HG03095 (cell line): ENCODE data around the gene HS3ST5.
"Not testable (repeated sequence)": the region's sequence is repeated elsewhere in the genome, so short reads cannot be mapped to it uniquely, and the experiment has no call there.

Experiments
- ATAC-seq: cut with Tn5 transposase; IDR thresholded peaks from one replicate; pipeline ENCODE4 v1.9.1; 2021; ENCODE audit warnings: moderate library complexity; ENCODE audit not compliant: unreplicated experiment

The HS3ST5 gene

GRCh38 chr6:114280239-114280982, 62.4 kb downstream of the HS3ST5 start:
- no peak for ATAC-seq

GRCh38 chr6:114277220-114277619, 65.6 kb downstream of the HS3ST5 start:
- ATAC-seq = no peak

GRCh38 chr6:114276783-114277182, 66.0 kb downstream of the HS3ST5 start:
- no peak for ATAC-seq

- ATAC-seq = no peak
These were observed 68.0 kb downstream of the HS3ST5 start for GRCh38 chr6:114274836-114275235.

- no peak for ATAC-seq
These were observed 70.2 kb downstream of the HS3ST5 start for GRCh38 chr6:114272582-114272981.

- no peak for ATAC-seq
These were observed 71.4 kb downstream of the HS3ST5 start for GRCh38 chr6:114271405-114271804.

- no peak for ATAC-seq
These were observed 74.9 kb downstream of the HS3ST5 start for GRCh38 chr6:114267897-114268296.

- no peak for ATAC-seq
These were observed 82.0 kb downstream of the HS3ST5 start for GRCh38 chr6:114260810-114261209.

- no peak for ATAC-seq
These were observed 84.4 kb downstream of the HS3ST5 start for GRCh38 chr6:114258376-114258775.

- ATAC-seq = no peak
These were observed 89.4 kb downstream of the HS3ST5 start for GRCh38 chr6:114253431-114253830.

- no peak for ATAC-seq
These were observed 93.3 kb downstream of the HS3ST5 start for GRCh38 chr6:114249522-114249921.

GRCh38 chr6:114247101-114247500, 95.7 kb downstream of the HS3ST5 start:
- ATAC-seq = no peak

GRCh38 chr6:114240796-114241195, 102.0 kb downstream of the HS3ST5 start:
- ATAC-seq = no peak

GRCh38 chr6:114228675-114229074, 114.1 kb downstream of the HS3ST5 start:
- ATAC-seq = no peak

- ATAC-seq = no peak
These were observed 114.8 kb downstream of the HS3ST5 start for GRCh38 chr6:114227944-114228468.

- ATAC-seq = no peak
These were observed 122.6 kb downstream of the HS3ST5 start for GRCh38 chr6:114220241-114220640.

GRCh38 chr6:114218437-114219340, 124.1 kb downstream of the HS3ST5 start:
- no peak for ATAC-seq

GRCh38 chr6:114217996-114218395, 124.8 kb downstream of the HS3ST5 start:
- not testable (repeated sequence) for ATAC-seq

- no peak for ATAC-seq
These were observed 125.9 kb downstream of the HS3ST5 start for GRCh38 chr6:114216789-114217467.

GRCh38 chr6:114210467-114210866, 132.4 kb downstream of the HS3ST5 start:
- ATAC-seq = no peak

- ATAC-seq = no peak
These were observed 139.4 kb downstream of the HS3ST5 start for GRCh38 chr6:114203460-114203859.
